ENCODE measurements around the gene RAD51D. TPM values are rescaled to one million over a fixed set of nuclear protein-coding genes. Genes with fewer than 3 reads are reported as not detected.
"Not testable (repeated sequence)": the region's sequence is repeated elsewhere in the genome, so short reads cannot be mapped to it uniquely, and the experiment has no call there.

Gene RAD51D
- total RNA-seq, 2 experiments from 2014 or later = 32.4 to 36.2 TPM

GRCh38 chr17:35046245-35046644 is 73.4 kb downstream of the RAD51D start:
- no peak for TF ChIP-seq CTCF (IDR thresholded peaks at IDR 0.05)
- ChIA-PET CTCF (interaction anchor here (0.8 to 2.4 kb wide), 13 partner anchors 10 to 74 kb away, joined by 3 to 9 read pairs (median 4); partner anchors contain the start of genes RAD51D and RFFL), POLR2A (interaction anchor here (0.5 to 2.4 kb wide), 15 partner anchors 10 to 84 kb away, joined by 3 to 8 read pairs (median 4); partner anchors contain the start of genes RAD51D and RFFL)
- no peak for ATAC-seq
- no peak for DNase-seq
- Mint-ChIP-seq H3K36me3 (ENCODE audit: low read depth) (peaks cover 7% of the 10 kb centered on the region), H3K27me3 (no peaks in the 10 kb centered on the region), H3K27ac (peak overlapping the region; percentile 97), H3K4me3 (peak overlapping the region; percentile 77), H3K9me3 (no peaks in the 10 kb centered on the region), H3K4me1 (ENCODE audit: low read depth) (peaks cover 67% of the 10 kb centered on the region)
- intact Hi-C loops (cut with micrococcal nuclease) = loop anchor here (2.0 kb wide), 1 partner anchor 17 kb away; the partner anchor contains the start of gene RFFL

DNA sequence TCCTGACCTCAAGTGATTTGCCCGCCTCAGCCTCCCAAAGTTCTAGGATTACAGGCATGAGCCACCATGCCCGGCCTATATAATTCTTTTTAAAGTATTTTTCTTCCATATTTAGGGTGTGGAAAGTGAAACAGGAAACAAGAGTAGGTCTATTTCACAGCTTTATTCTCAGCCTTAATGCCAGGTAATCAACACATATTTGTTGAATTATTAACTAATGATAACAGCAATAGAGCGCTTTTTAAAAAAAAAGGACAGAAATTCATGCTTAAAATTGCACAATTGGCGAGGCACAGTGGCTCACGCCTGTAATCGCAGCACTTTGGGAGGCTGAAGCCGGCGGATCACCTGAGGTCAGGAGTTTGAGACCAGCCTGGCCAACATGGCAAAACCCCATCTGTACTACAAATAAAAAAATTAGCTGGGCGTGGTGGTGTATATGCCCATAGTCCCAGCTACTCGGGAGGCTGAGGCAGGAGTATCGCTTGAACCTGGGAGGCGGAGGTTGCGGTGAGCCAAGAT is 74.1 kb downstream of the RAD51D start:
- H3K27me3 Mint-ChIP-seq; H3K36me3 Mint-ChIP-seq (ENCODE audit: low read depth); DNase-seq; ATAC-seq; intact Hi-C loops (cut with micrococcal nuclease); H3K9me3 Mint-ChIP-seq: not testable (repeated sequence)
- Mint-ChIP-seq H3K4me3 (peak overlapping the region; percentile 77), H3K4me1 (ENCODE audit: low read depth) (peaks cover 66% of the 10 kb centered on the region), H3K27ac (peak overlapping the region; percentile 97)
- ChIA-PET CTCF (interaction anchor here (0.6 kb wide), 1 partner anchor 322 kb away, joined by 3 read pairs; no protein-coding TSS in a partner anchor), POLR2A (interaction anchor here (1.3 to 2.4 kb wide), 2 partner anchors 9 to 41 kb away, joined by 3 to 7 read pairs; no protein-coding TSS in a partner anchor)

- Mint-ChIP-seq H3K36me3 (ENCODE audit: low read depth) (peaks cover 7% of the 10 kb centered on the region), H3K27ac (peak overlapping the region; percentile 97), H3K9me3 (no peaks in the 10 kb centered on the region), H3K27me3 (no peaks in the 10 kb centered on the region), H3K4me1 (ENCODE audit: low read depth) (peaks cover 62% of the 10 kb centered on the region), H3K4me3 (no peak overlapping the region)
- ChIA-PET CTCF (interaction anchor here (1.6 kb wide), 1 partner anchor 46 kb away, joined by 4 read pairs; no protein-coding TSS in a partner anchor), POLR2A (interaction anchor here (0.7 kb wide), 1 partner anchor 165 kb away, joined by 5 read pairs; no protein-coding TSS in a partner anchor)
- no peak for TF ChIP-seq CTCF (IDR thresholded peaks at IDR 0.05)
- DNase-seq (no peak), ATAC-seq (no peak)
- intact Hi-C loops (cut with micrococcal nuclease) = no loop called here
These were observed 75.5 kb downstream of the RAD51D start for GRCh38 chr17:35044181-35044580.

Other genes starting within 250 kb of the RAD51D start
- gene CCT6B, start 158.4 kb downstream of the RAD51D start, total RNA-seq = 1 to 10 TPM; 1.4 to 1.8 TPM
- gene ZNF830, start 158.3 kb downstream of the RAD51D start, total RNA-seq = 10 to 100 TPM; 18.8 to 22.5 TPM
- 10 to 100 TPM; 44.1 to 50.4 TPM for gene LIG3, start 139.3 kb downstream of the RAD51D start, total RNA-seq
- 10 to 100 TPM; 11.3 to 12.0 TPM for gene RFFL, start 56.2 kb downstream of the RAD51D start, total RNA-seq
- gene FNDC8, start 1.8 kb upstream of the RAD51D start, total RNA-seq = not detected
- 10 to 100 TPM; 49.1 to 49.8 TPM for gene NLE1, start 22.4 kb upstream of the RAD51D start, total RNA-seq
- gene UNC45B, start 28.0 kb upstream of the RAD51D start, total RNA-seq = under 1 TPM in 1 of 2 experiments, not detected in 1; 0.11 TPM
- gene SLC35G3, start 74.5 kb upstream of the RAD51D start, total RNA-seq = not detected
- gene SLFN5, start 123.2 kb upstream of the RAD51D start, total RNA-seq = 10 to 100 TPM; 29.1 to 32.7 TPM